HG03108 (cell line): Measurements from ENCODE around the gene NMUR1.

Experiments
- ATAC-seq: cut with Tn5 transposase; IDR thresholded peaks from one replicate; pipeline ENCODE4 v1.9.1; 2021; ENCODE audit warnings: moderate library complexity; ENCODE audit not compliant: unreplicated experiment

The NMUR1 gene

DNA sequence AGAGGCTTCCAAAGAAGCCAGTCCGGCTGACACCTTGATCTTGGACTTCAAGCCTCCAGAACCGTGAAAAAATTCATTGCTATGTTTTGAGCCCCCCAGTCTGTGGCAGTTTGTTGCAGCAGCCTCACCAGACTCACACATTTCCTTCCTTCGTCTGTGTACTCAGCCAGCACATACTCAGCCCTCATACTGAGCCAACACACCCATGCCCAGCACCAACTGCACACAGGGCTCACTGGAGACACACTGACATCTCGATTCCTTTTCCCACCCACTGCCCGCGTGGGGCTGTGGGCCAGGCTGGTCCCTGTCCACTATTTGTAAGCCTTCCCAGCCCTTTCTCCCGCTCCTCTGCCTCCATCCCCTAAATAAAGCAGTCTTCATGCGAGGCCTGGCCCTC lies 24.1 kb upstream of the NMUR1 start:
- ATAC-seq: no peak

DNA sequence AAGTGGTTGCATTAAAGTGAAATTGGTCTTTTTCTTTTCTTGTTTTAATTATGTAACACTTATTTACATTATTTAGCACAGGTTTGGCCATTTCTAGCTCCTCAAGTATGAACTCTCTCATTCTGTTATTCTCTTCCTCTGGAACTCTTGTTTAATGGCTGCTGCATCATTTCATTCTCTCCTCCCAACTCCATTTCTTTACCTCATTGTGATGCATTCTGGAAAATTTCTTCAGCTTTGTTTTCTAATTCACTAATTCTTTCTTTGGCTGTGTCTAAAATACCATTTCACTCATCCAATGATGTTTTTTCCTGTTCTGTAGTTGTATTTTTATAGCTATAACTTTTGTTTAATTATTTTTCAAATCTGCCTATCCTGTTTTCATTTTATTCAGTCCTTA lies 22.5 kb upstream of the NMUR1 start:
- ATAC-seq: no peak

DNA sequence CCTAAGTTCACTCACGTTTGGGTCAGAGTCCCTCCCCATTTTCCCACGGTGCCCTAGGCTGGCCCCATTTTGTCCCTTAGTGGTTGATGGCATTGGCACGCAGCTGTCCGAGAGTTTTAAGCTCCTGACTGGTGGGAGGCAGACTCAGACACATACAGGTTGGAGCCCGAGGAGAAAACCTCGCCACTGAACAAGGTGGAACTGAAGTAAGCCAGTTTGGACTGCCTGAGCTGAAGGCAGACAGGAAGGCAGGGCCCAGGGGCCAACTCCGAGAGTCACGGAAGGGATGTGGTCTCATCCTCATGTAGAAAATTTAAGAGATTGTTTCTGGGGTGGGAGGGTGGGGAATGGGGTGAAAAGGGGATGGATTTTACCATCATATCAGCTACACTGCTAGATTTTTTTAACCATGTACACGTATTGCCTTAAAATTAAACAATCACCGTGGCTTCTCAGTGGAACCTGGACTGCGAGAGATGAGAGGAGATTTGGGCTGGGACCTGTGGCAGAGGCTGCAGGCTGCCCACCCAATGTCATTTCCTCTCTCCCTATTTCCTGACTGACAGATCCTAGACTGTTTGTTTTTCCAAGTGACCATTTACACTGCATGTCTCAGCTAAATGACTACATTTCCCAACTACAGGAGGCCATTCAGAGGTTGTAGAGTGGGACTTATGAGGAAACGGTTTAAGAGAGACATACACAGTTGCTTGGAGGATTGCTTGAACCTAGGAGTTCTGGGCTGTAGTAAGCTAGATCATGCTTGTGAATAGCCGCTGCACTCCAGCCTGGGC lies 19.4 kb upstream of the NMUR1 start:
- no peak for ATAC-seq

GRCh38 chr2:231548752-231549151 lies 18.5 kb upstream of the NMUR1 start:
- ATAC-seq: no peak

- ATAC-seq: no peak
Observed at GRCh38 chr2:231547315-231548110, 17.3 kb upstream of the NMUR1 start.

GRCh38 chr2:231546014-231546715 lies 15.9 kb upstream of the NMUR1 start:
- ATAC-seq: no peak

GRCh38 chr2:231545105-231545902 lies 15.1 kb upstream of the NMUR1 start:
- ATAC-seq: peak; percentile 98

- no peak for ATAC-seq
Observed at GRCh38 chr2:231542136-231542535, 11.9 kb upstream of the NMUR1 start.

DNA sequence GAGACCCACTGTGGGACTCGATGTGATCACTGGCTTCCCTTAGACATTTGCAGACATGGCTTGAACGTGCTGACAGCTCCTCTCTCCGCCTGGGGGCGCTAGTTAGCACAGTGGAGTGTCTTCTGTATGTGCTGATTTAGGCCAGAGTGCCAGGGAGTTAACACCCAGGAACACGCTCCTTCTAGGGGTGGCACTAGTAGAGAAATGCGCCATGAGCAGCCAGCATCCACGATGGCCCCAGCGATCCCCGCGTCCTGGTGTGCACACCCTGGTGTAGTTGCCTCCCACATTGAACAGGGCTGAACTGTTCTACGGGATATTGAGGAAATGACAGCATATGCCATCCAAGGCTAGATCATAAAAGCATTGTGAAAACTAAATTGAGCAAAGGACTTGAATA lies 11.4 kb upstream of the NMUR1 start:
- ATAC-seq: no peak

- ATAC-seq: no peak
Observed at GRCh38 chr2:231539991-231540390, 9.7 kb upstream of the NMUR1 start.

GRCh38 chr2:231535961-231536360 lies 5.7 kb upstream of the NMUR1 start:
- no peak for ATAC-seq

DNA sequence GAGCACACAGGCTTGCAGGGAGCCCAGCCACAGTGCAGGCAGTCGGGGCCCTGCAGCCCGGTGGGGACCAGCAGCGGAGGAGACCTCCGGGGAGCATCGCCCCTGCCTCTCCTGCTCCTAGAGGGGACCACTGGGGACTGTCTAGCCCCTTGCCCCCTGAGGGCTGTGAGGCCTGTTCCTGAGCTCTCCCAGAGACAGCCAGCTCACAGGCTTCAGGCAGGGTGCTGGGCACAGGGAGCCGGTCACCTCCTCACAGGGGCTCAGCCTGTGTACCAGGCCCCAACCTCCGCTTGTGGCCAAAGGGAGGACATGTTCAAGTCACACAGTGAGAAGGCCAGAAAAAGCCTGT lies 3.5 kb upstream of the NMUR1 start:
- ATAC-seq: no peak

DNA sequence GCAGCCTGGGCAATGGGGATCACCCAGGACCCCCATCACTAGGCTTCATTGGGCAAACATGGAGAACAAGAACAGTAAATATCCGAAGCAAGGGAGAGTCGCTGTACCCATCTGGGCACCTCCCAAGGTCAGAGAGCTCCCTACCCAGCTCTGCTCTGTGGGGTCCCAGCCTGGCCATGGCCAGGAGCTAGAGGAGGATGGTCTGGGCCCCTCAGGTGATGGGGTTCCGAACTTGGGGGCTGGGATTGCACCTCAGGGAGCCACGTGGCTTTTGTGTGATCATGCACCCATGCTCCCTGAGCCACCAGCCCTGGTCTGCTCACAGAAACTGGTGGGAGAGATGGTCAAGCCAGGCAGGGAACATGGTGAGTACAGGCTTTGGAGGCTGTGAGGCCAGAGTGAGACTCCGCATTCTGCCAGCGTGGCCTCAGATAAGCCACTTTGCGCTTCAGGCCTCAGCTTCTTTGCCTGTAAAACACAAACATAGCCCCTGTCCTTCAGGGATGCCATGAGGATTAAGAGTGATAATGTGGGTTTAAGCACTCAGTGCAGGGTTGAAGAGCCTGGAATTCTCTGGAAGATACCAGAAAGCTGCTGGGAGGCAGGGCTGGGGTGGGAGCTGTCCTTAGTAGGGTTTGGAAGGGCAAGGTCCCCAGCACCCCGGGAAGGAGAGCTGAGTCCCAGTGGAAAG lies 3.0 kb upstream of the NMUR1 start:
- ATAC-seq: no peak

DNA sequence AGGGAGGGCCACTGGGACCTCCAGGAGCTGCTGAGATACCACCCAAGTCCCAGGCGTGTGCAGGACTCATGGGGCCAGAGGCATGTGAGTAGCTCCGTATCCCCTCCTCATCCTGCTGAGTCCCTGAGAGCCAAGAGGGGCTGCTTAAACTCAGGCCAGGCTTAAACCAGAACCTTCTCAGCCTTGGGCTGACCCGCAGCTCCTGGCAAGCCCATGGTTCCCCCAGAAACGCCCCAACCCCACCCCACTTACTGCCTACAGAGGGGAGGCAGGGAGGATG lies 2.5 kb upstream of the NMUR1 start:
- ATAC-seq: no peak

DNA sequence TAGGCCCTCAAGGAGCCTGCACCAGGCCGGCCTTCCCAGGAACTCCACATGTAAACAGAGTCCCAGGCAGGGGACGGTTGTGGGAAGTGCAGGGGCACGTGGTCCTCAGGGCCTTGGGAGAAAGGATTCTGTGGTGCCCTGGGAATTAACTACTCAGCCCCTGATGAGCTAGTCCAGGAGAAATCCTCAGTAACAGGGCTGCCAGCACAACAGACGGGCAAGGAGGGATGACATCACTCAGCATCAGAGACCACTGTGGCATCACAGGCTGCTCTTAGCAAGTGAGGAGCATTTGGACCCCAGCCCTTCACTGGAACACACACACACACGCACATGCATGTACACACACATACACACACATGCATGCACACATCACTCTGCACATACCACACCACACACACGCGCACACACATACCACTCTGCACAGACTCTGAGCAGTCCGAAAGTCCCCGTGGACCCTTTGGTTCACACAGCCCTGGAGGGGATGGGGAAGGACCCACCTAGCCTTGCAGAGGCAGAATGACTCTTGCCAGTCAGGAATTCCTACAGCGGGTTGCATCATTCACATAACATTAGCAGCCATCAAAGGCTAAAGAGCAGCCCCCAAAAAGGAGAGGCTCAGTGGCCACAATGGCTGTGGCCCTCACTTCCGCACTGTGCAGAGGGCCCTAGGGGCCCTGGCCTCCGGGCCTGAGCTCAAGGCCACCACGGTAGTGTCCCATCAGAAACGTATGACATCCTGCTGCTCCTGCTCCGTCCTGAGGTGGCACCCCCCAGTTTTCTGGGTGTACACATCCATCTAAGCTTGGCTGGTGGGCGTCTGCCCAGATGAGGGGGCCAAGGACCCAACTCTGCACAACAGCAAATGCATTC lies 1.9 kb upstream of the NMUR1 start:
- no peak for ATAC-seq

DNA sequence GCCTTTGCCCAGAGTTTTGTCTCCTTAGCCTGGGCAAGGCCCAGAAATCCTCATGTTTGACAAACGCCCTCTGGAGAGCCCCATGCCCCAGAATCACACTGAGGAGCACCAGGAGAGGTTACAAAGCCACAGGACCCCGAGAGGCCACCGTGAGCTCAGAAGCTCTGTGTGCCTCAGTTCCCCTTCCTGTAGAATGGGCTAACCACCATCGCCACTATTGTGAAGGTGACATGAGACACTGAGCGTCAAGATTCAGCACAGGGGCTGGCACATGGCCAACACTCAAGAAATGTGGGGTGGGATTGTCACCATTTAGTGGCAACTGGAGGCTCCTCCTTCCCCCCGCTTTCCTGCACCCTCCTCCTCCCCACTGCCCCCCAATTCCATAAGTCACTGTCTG lies 1.2 kb upstream of the NMUR1 start:
- ATAC-seq: no peak

DNA sequence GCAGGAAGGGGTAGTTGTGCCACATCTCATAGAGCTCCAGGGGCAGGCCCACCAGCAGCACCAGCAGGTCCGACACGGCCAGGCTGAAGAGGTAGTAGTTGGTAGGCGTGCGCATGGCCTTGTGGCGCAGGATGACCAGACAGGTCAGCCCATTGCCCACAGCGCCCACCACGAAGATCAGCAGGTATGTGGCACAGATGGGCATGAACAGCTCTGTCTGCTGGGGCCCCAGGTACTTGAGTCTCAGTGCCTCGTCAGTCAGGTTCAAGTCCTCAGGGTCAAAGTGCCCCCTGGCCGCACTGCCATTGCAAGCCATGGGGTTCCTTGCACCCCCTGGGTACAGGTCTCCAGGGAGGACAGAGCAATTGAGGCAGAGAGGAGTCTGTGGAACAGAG lies 1.6 kb downstream of the NMUR1 start:
- ATAC-seq: no peak

- ATAC-seq: no peak
Observed at GRCh38 chr2:231527955-231528635, 2.1 kb downstream of the NMUR1 start.

DNA sequence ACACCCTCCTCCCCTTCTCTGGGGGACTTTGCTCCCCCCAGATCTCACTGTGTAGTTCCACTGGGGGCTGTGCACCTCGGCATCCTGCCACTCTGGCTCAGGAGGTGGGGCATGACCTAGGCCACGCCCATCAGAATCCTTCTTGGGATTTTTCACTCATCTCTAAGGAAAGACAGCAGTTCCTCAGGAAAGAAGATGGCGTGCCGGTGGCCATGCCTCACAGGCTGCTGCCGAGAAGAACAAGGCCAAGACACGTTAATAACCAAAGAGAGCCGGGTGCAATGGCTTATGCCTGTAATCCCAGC lies 3.2 kb downstream of the NMUR1 start:
- no peak for ATAC-seq
